ENCODE results near the gene PIAS1.
"Not testable (repeated sequence)": the region's sequence is repeated elsewhere in the genome, so short reads cannot be mapped to it uniquely, and the experiment has no call there.

Gene PIAS1

GRCh38 chr15:68034081-68034480 lies 20.0 kb upstream of the PIAS1 start:
- H3K4me3 ChIP-seq (ENCODE audit: low read depth, low read length): no peak overlapping the region

GRCh38 chr15:68034719-68035293 lies 19.3 kb upstream of the PIAS1 start:
- no peak overlapping the region for H3K4me3 ChIP-seq (ENCODE audit: low read depth, low read length)

- no peak overlapping the region for H3K4me3 ChIP-seq (ENCODE audit: low read depth, low read length)
Observed at GRCh38 chr15:68038246-68038645, 15.9 kb upstream of the PIAS1 start.

DNA sequence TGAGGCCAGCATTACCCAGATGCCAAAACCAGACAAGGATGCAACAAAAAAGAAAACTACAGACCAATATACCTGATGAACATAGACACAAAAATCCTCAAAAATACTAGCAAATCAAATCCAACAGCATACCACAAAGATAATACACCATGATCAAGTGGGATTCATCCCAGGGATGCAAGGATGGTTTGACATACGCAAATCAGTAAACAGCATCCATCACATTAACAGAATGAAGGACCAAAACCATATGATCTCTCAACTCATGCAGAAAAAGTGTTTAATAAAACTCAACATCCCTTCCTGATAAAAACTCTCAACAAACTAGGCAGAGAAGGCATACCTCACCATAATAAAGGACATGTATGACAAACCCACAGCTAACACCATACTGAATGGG lies 14.0 kb upstream of the PIAS1 start:
- no peak overlapping the region for H3K4me3 ChIP-seq (ENCODE audit: low read depth, low read length)

DNA sequence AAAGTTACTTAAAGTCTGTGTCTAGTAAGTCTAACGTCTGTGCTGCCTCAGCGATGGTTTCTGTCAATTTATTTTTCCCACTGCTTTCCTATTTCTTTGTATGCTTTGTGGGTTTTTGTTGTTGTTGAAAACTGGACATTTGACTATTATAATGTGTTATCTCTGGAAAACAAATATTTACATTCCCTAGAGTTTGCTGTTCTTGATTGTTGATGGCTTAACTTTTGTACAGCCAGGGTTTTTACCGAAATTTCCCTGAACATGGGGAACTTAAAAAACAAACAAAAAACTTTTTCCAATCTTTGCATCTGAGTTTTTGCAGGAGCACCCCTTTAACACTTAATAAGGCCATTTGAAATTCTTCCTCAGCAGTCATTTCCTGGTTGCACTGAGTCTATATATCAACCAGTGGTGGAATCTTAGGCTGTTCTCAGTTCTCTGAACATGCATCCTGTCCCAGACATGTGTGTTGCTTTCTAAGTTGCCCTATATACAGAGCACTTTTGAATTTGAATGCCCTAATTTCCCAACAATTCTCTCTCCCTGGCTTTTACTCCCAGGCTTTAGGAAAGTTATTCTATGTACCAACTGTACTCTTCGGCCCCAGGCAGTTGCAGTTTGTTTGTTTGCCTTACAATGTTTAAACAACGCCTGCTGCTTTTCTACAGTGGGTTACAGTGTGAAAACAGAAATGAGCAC lies 11.8 kb upstream of the PIAS1 start:
- no peak overlapping the region for H3K4me3 ChIP-seq (ENCODE audit: low read depth, low read length)

- H3K4me3 ChIP-seq (ENCODE audit: low read depth, low read length): no peak overlapping the region
Observed at GRCh38 chr15:68042855-68043222, 11.3 kb upstream of the PIAS1 start.

- H3K4me3 ChIP-seq (ENCODE audit: low read depth, low read length): no peak overlapping the region
Observed at GRCh38 chr15:68045289-68046265, 8.5 kb upstream of the PIAS1 start.

DNA sequence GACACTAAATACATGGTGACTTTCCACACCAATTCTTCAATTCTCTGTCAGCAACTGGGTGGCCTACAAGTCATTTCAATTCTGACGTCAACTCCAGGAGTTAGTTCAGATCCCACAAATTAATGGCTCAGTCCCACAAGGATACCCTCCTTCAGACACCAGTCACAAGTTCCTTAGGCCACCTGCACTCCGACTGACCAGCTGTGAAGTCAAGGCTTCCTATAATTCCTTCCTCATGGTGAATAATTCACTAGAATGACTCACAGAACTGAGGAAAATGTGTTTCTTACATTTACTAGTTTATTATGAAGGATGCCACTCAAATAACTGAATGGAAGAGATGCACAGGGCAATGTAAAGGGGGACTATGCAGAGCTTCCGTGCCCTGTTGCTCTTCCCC lies 6.3 kb upstream of the PIAS1 start:
- no peak overlapping the region for H3K4me3 ChIP-seq (ENCODE audit: low read depth, low read length)

DNA sequence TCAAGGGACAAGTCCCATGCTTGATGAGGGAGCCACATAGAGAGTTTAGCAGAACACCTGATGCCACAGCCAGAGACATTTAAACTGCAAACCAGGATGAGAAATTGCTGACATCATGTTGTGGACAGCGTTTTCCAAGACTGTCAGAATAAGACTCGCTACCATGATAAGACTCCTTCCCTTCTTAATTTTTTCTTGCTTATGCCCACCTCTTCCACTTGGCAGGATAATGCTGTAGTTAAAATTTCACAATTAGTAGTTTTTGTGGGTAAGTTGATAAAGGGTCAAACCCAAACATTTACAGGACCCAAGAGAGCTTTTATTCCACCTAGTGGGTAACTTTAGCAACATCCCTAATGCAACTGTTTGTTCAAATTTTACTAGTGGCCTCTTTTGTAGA lies 3.0 kb upstream of the PIAS1 start:
- H3K4me3 ChIP-seq (ENCODE audit: low read depth, low read length): no peak overlapping the region

GRCh38 chr15:68051907-68052306 lies 2.2 kb upstream of the PIAS1 start:
- H3K4me3 ChIP-seq (ENCODE audit: low read depth, low read length): no peak overlapping the region

- H3K4me3 ChIP-seq (ENCODE audit: low read depth, low read length): no peak overlapping the region
Observed at GRCh38 chr15:68052431-68052830, 1.7 kb upstream of the PIAS1 start.

- H3K4me3 ChIP-seq (ENCODE audit: low read depth, low read length): no peak overlapping the region
Observed at GRCh38 chr15:68053001-68053400, 1.1 kb upstream of the PIAS1 start.

GRCh38 chr15:68054628-68055223 lies 611 bp downstream of the PIAS1 start:
- peak overlapping the region; percentile 81 for H3K4me3 ChIP-seq (ENCODE audit: low read depth, low read length)

GRCh38 chr15:68055224-68055705 lies 1.1 kb downstream of the PIAS1 start:
- H3K4me3 ChIP-seq (ENCODE audit: low read depth, low read length): peak overlapping the region; percentile 81

GRCh38 chr15:68056097-68056865 lies 2.2 kb downstream of the PIAS1 start:
- no peak overlapping the region for H3K4me3 ChIP-seq (ENCODE audit: low read depth, low read length)

- H3K4me3 ChIP-seq (ENCODE audit: low read depth, low read length): no peak overlapping the region
Observed at GRCh38 chr15:68057034-68057433, 2.9 kb downstream of the PIAS1 start.

GRCh38 chr15:68057758-68058157 lies 3.6 kb downstream of the PIAS1 start:
- H3K4me3 ChIP-seq (ENCODE audit: low read depth, low read length): no peak overlapping the region

DNA sequence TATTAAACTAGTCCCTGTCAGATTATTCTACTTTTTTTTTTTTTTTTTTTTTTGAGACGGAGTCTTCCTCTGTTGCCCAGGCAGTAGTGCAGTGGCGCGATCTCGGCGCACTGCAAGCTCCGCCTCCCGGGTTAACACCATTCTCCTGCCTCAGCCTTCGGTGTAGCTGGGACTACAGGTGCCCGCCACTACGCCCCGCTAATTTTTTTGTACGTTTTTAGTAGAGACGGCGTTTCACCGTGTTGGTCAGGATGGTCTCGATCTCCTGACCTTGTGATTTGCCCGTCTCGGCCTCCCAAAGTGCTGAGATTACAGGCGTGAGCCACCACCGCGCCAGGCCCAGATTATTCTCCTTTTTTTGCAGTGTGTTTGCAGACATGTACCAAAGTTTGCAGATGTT lies 4.9 kb downstream of the PIAS1 start:
- not testable (repeated sequence) for H3K4me3 ChIP-seq (ENCODE audit: low read depth, low read length)

GRCh38 chr15:68059630-68060029 lies 5.5 kb downstream of the PIAS1 start:
- no peak overlapping the region for H3K4me3 ChIP-seq (ENCODE audit: low read depth, low read length)

DNA sequence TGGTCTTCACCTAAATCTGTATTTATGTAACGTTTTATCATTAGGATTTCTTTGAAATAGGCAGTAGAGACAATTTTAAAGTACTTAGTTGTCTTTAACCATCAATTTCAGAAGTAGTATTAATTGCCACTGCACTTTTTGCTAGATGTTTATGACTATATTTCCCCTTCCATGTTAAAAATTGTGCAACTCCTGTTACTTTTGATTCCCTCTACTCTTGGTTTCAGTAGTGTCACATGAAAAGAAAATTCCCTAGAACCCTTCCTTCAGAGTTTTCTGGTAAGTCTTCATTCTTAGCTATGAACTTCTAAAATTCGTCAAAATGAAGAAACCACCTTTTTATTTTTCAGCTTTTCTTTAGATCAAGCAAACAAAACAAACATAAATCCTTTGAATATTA lies 7.1 kb downstream of the PIAS1 start:
- H3K4me3 ChIP-seq (ENCODE audit: low read depth, low read length): no peak overlapping the region

GRCh38 chr15:68061602-68062001 lies 7.5 kb downstream of the PIAS1 start:
- H3K4me3 ChIP-seq (ENCODE audit: low read depth, low read length): no peak overlapping the region
